ENCODE measurements around the gene AOPEP.

Gene AOPEP

DNA sequence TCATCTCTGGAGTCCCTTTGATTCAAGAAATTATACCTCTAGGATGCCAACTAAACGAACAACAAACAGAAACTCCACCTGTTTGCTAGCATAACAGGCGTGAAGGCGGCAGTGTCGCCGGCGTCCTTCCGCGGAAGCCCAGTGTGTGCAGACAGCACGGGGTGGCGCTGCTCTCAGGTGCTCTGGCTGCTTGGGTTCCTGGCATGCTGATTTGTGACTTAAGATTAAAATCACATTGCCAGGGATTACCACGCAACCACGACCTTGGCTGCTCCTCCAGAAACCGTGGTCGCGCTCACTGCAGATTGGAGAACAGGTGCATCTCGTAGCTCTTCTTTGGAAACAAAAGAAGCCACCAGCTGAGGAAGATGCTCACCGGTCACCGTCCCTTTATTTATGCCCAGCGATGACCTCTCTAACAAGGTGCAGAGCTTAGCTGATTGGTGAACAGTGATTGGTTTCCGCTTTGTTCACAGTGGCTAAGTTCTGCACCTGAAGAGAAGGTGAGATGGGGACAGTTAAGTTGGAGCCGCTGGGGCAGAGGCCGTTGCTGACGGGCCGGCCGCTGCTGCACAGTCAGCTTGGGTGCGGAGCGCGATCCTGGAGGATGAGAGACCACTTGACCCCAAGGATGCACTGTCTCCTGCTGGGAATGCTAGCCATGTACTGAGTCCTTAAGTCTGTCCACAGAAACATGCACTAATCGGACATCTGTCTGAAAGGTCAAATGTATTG, 358.7 kb downstream of the AOPEP start:
- Histone ChIP-seq H3K4me3 (ENCODE audit: low read depth, low read length) (no peak overlapping the region), H3K36me3 (ENCODE audit: control insufficient read depth in 2 of 2, insufficient read depth in 1 of 2, low read length in 2 of 2) (peaks cover 4 to 58% of the 10 kb centered on the region in 2 experiments; a peak in 2 of 3 replicates), H3K9me3 (ENCODE audit: control insufficient read depth, insufficient read depth, low read depth, low read length) (no peaks in the 10 kb centered on the region), H3K27ac (ENCODE audit: extremely low read depth, low read depth, low read length) (no peak overlapping the region), H3K4me1 (ENCODE audit: control insufficient read depth, insufficient read depth, low read length) (no peaks in the 10 kb centered on the region)
- CTCF ChIA-PET = interaction anchor here (1.0 kb wide), 1 partner anchor 42 kb away, joined by 3 read pairs; no protein-coding TSS in a partner anchor
- POLR2A ChIA-PET = no interaction called here
- no peak for TF ChIP-seq RBAK (tag by site-specific recombination; IDR thresholded peaks at IDR 0.05)
- no peak for TF ChIP-seq ZNF335 (tag by site-specific recombination; conservative IDR thresholded peaks at IDR 0.05)
- no peak for TF ChIP-seq ZBTB1 (tag by site-specific recombination; IDR thresholded peaks at IDR 0.05)
- TF ChIP-seq ZNF514 (tag by site-specific recombination; IDR thresholded peaks at IDR 0.05) = no peak
- TF ChIP-seq KLF10 (tag by site-specific recombination; IDR thresholded peaks at IDR 0.05) = no peak
- TF ChIP-seq ZNF404 (tag by site-specific recombination; IDR thresholded peaks at IDR 0.05) = no peak
- no peak for TF ChIP-seq ZNF433 (tag by site-specific recombination; IDR thresholded peaks at IDR 0.05; ENCODE audit: low read depth)
- TF ChIP-seq ZNF510 (tag by site-specific recombination; IDR thresholded peaks at IDR 0.05; ENCODE audit: insufficient replicate concordance) = no peak
- no peak for TF ChIP-seq GFI1B (tag by site-specific recombination; IDR thresholded peaks at IDR 0.05)
- no peak for TF ChIP-seq KLF16 (tag by site-specific recombination; IDR thresholded peaks at IDR 0.05)
- no peak for TF ChIP-seq ZNF157 (tag by site-specific recombination; IDR thresholded peaks at IDR 0.05)
- TF ChIP-seq ZNF350 (tag by site-specific recombination; IDR thresholded peaks at IDR 0.05) = no peak
- no peak for TF ChIP-seq GLIS2 (tag by site-specific recombination; IDR thresholded peaks at IDR 0.05)
- no peak for TF ChIP-seq ZBTB20 (tag by site-specific recombination; IDR thresholded peaks at IDR 0.05)
- TF ChIP-seq GLI4 (tag by site-specific recombination; IDR thresholded peaks at IDR 0.05) = no peak
- TF ChIP-seq, protein P1, sequence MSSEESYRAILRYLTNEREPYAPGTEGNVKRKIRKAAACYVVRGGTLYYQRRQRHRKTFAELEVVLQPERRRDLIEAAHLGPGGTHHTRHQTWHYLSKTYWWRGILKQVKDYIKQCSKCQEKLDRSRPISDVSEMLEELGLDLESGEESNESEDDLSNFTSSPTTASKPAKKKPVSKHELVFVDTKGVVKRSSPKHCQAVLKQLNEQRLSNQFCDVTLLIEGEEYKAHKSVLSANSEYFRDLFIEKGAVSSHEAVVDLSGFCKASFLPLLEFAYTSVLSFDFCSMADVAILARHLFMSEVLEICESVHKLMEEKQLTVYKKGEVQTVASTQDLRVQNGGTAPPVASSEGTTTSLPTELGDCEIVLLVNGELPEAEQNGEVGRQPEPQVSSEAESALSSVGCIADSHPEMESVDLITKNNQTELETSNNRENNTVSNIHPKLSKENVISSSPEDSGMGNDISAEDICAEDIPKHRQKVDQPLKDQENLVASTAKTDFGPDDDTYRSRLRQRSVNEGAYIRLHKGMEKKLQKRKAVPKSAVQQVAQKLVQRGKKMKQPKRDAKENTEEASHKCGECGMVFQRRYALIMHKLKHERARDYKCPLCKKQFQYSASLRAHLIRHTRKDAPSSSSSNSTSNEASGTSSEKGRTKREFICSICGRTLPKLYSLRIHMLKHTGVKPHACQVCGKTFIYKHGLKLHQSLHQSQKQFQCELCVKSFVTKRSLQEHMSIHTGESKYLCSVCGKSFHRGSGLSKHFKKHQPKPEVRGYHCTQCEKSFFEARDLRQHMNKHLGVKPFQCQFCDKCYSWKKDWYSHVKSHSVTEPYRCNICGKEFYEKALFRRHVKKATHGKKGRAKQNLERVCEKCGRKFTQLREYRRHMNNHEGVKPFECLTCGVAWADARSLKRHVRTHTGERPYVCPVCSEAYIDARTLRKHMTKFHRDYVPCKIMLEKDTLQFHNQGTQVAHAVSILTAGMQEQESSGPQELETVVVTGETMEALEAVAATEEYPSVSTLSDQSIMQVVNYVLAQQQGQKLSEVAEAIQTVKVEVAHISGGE (tag by site-specific recombination; conservative IDR thresholded peaks at IDR 0.05; ENCODE audit: low read depth) = no peak
- TF ChIP-seq ZEB2 (tag by site-specific recombination; IDR thresholded peaks at IDR 0.05) = no peak
- TF ChIP-seq, protein P2, sequence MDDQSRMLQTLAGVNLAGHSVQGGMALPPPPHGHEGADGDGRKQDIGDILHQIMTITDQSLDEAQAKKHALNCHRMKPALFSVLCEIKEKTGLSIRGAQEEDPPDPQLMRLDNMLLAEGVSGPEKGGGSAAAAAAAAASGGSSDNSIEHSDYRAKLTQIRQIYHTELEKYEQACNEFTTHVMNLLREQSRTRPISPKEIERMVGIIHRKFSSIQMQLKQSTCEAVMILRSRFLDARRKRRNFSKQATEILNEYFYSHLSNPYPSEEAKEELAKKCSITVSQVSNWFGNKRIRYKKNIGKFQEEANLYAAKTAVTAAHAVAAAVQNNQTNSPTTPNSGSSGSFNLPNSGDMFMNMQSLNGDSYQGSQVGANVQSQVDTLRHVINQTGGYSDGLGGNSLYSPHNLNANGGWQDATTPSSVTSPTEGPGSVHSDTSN (CRISPR knock-in tag; IDR thresholded peaks at IDR 0.05) = no peak
- TF ChIP-seq ZFP37 (tag by site-specific recombination; IDR thresholded peaks at IDR 0.05) = no peak

GRCh38 chr9:95085861-95086563, 359.5 kb downstream of the AOPEP start:
- Histone ChIP-seq H3K9me3 (ENCODE audit: control insufficient read depth, insufficient read depth, low read depth, low read length) (no peaks in the 10 kb centered on the region), H3K4me3 (ENCODE audit: low read depth, low read length) (no peak overlapping the region), H3K4me1 (ENCODE audit: control insufficient read depth, insufficient read depth, low read length) (no peaks in the 10 kb centered on the region), H3K27ac (ENCODE audit: extremely low read depth, low read depth, low read length) (no peak overlapping the region), H3K36me3 (ENCODE audit: control insufficient read depth in 2 of 2, insufficient read depth in 1 of 2, low read length in 2 of 2) (peaks cover 4 to 52% of the 10 kb centered on the region in 2 experiments; a peak in 2 of 3 replicates)
- ChIA-PET POLR2A (no interaction called here), CTCF (interaction anchor here (0.5 to 1.0 kb wide), 3 partner anchors 42 to 90 kb away, joined by 3 to 4 read pairs (median 3); no protein-coding TSS in a partner anchor)
- TF ChIP-seq ZNF391 (tag by site-specific recombination; IDR thresholded peaks at IDR 0.05; ENCODE audit: borderline replicate concordance, low read depth) (no peak), KLF1 (tag by site-specific recombination; IDR thresholded peaks at IDR 0.05) (no peak), ZNF501 (tag by site-specific recombination; IDR thresholded peaks at IDR 0.05) (no peak)

Measured in HEK293 (cell line).